GM12878 (cell line): ENCODE data around the gene MCCD1.

Source experiments
- BACH1 ChIP-seq: fragments of 450-650 bp; IDR thresholded peaks from 2 replicates; pipeline ENCODE4 v1.6.1; 2017; ENCODE audit warnings: mild to moderate bottlenecking, borderline replicate concordance
- BHLHE40 ChIP-seq, 2 experiments: fragments of 450-650 bp in 1 of 2; IDR thresholded peaks; 2 replicates each; pipeline ENCODE4 v1.6.1; 2011 to 2017; ENCODE audit warnings: low read depth in 2 of 2, borderline replicate concordance in 1 of 2, improper control_type of control experiment in 1 of 2, low read length in 1 of 2, mild to moderate bottlenecking in 1 of 2
- EZH2 ChIP-seq: IDR thresholded peaks from 2 replicates; pipeline ENCODE4 v1.6.1; 2012; ENCODE audit warnings: low read depth, mild to moderate bottlenecking, control low read depth, inconsistent platforms, low read length, borderline replicate concordance; ENCODE audit not compliant: control insufficient read depth
- NBN ChIP-seq: fragments of 450-650 bp; IDR thresholded peaks from 2 replicates; pipeline ENCODE4 v1.6.1; 2016
- YY1 ChIP-seq: IDR thresholded peaks from 2 replicates; pipeline ENCODE4 v1.6.1; 2011; ENCODE audit warnings: low read depth, mild to moderate bottlenecking, low read length
- TF ChIP-seq, protein P1 (sequence below): IDR thresholded peaks from 2 replicates; pipeline ENCODE4 v1.6.1; 2012; ENCODE audit warnings: mild to moderate bottlenecking, low read depth, low read length

DNA sequence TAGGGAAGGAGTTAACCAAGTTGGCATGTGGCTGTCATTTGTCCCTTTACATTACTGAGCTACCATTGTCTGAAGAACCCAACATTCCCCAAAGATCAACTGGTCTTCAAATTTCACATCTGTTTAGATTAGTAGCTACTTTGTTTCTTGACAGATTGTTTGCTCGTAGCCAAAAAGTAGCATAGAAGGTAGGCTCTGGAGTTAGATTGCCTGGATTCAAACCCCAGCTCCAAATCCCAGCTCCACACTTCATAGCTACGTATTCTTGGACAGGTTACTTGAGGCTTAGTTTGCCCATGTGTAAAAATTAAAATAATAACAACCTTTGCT, 19.7 kb downstream of the MCCD1 start:
- TF ChIP-seq BACH1 (no peak), YY1 (no peak), EZH2 (no peak), BHLHE40 (IDR thresholded peaks at IDR 0.05; ENCODE audit: borderline replicate concordance in 1 of 2, low read depth in 2 of 2, low read length in 1 of 2) (no peak), NBN (no peak)
- TF ChIP-seq, protein P1, sequence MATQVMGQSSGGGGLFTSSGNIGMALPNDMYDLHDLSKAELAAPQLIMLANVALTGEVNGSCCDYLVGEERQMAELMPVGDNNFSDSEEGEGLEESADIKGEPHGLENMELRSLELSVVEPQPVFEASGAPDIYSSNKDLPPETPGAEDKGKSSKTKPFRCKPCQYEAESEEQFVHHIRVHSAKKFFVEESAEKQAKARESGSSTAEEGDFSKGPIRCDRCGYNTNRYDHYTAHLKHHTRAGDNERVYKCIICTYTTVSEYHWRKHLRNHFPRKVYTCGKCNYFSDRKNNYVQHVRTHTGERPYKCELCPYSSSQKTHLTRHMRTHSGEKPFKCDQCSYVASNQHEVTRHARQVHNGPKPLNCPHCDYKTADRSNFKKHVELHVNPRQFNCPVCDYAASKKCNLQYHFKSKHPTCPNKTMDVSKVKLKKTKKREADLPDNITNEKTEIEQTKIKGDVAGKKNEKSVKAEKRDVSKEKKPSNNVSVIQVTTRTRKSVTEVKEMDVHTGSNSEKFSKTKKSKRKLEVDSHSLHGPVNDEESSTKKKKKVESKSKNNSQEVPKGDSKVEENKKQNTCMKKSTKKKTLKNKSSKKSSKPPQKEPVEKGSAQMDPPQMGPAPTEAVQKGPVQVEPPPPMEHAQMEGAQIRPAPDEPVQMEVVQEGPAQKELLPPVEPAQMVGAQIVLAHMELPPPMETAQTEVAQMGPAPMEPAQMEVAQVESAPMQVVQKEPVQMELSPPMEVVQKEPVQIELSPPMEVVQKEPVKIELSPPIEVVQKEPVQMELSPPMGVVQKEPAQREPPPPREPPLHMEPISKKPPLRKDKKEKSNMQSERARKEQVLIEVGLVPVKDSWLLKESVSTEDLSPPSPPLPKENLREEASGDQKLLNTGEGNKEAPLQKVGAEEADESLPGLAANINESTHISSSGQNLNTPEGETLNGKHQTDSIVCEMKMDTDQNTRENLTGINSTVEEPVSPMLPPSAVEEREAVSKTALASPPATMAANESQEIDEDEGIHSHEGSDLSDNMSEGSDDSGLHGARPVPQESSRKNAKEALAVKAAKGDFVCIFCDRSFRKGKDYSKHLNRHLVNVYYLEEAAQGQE, result no peak
